GM18511 (cell line): ENCODE data around the gene CNPY3.

Source experiments
- ATAC-seq: cut with Tn5 transposase; IDR thresholded peaks from one replicate; pipeline ENCODE4 v1.9.1; 2021; ENCODE audit warnings: mild to moderate bottlenecking, moderate library complexity; ENCODE audit not compliant: unreplicated experiment

CNPY3 gene

DNA sequence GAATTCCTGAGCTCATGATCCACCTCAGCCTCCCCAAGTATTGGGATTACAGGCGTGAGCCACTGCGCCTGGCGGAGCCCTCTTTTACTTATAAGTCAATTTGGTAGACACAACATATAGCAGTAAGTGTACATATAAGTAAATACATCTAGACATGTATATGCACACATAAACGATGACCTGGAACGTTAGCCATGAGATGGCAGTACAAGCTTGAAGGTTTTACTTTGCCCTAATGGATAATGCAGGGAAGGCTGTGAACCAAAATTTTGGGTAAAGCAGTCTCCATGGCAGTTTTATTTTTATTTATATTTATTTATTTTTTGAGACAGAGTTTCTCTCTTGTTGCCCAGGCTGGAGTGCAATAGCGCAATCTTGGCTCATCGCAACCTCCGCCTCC lies 28.8 kb downstream of the CNPY3 start:
- no peak for ATAC-seq

DNA sequence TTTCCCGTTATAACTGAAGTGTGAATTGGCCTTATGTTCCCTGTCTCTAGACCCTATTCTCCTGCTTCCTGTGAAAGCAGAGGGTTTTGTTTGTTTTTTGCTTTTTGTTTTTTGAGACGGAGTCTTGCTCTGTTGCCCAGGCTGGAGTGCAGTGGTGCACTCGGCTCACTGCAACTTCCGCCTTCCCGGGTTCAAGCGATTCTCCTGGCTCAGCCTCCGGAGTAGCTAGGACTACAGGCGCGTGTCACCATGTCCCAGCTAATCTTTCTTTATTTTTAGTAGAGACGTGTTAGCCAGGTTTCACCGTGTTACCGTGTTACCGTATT lies 30.6 kb downstream of the CNPY3 start:
- no peak for ATAC-seq

DNA sequence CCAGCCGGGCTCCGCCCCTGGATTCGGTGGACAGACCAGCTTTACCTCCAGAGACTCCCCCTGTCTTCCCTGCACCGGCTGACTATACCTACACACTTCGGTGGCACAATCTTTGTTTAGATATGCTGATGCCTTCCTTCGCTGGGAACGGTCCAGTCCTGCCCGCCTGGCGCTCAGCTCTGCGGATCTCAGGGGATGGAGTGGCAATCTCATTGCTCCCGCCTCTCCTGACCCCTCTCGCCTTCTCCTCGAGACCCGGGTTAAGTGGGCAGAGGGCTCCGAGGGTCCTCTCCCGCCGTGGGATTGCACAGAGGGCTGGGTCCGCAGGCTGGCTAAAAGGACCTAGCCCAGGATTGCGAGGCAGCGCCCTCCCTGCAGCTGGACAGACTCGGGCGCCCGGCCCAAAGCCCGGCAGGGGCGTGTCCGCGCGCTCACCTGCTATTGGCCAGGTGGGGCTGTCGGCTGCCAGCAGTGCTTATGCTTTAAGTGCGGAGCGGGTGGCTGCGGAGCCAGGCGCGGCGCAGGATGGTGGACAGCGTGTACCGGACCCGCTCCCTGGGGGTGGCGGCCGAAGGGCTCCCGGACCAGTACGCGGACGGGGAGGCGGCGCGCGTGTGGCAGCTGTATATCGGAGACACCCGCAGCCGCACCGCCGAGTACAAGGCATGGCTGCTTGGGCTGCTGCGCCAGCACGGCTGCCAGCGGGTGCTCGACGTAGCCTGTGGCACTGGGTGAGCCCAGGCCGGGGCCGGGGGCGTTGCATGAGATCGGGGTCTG lies 31.2 kb downstream of the CNPY3 start, which contains the start of gene GNMT:
GNMT (plus strand) TSS at position 512 of the 777 bp plus-strand sequence; CDS start at position 526, 14 bp downstream.
- no peak for ATAC-seq

DNA sequence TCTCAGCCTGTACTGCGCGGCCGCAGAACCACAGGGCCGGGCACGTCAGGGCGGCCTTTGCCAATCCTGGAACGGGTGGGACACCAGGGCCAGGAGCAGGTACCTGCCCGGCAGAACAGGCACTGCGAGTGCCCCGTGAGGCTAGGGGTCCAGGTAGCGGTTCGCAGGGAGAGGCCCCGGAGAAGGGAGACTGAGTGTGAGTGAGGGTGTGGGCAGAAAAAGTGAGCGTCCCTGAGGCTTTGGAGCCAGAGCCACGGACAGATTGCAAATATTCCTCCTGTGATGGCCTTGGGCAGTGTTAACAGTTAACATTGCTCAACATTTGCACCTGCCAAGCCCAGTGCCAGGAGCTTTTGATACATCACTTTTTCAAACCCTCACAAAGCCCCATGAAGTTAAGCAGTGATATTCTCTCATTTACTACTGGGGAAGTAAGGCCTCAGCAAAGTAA lies 31.8 kb downstream of the CNPY3 start:
- no peak for ATAC-seq

DNA sequence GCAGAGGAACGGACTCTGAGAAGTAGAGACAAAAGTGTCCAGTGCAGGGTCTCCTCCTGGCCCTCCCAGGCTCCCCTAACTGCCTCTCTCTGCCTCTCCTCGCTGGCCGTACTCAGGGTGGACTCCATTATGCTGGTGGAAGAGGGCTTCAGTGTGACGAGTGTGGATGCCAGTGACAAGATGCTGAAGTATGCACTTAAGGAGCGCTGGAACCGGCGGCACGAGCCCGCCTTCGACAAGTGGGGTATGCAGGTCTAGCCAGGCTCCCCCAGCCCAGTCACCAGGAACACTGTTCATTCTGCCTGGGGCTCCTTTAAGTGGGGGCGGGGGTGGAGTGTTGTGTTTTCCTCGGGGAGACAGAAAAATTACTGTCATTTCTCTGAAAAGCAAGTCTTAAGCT lies 32.8 kb downstream of the CNPY3 start:
- ATAC-seq = no peak

DNA sequence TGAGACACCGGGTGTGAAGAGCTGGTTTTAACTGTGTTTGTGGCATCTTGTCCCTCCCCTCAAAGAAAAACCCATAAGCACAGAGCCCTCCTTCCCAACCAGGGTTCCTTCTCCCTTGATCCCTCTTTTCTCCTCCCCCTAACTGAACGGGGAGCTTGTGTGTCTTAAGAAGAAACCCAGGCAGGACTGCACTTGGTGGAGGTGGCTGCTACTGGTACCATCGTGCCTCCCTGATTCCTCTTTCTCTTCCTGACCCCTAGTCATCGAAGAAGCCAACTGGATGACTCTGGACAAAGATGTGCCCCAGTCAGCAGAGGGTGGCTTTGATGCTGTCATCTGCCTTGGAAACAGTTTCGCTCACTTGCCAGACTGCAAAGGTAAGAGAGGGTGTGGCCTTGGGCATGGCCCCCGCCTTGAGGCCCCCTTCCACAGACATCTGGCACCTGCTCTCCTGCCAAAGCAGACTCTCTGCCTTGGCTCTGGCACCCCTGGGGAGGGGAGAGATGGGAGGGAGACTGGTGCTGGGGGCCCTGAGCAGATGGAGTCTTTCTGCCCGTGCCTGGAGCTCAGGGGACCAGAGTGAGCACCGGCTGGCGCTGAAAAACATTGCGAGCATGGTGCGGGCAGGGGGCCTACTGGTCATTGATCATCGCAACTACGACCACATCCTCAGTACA lies 33.4 kb downstream of the CNPY3 start:
- ATAC-seq = no peak

DNA sequence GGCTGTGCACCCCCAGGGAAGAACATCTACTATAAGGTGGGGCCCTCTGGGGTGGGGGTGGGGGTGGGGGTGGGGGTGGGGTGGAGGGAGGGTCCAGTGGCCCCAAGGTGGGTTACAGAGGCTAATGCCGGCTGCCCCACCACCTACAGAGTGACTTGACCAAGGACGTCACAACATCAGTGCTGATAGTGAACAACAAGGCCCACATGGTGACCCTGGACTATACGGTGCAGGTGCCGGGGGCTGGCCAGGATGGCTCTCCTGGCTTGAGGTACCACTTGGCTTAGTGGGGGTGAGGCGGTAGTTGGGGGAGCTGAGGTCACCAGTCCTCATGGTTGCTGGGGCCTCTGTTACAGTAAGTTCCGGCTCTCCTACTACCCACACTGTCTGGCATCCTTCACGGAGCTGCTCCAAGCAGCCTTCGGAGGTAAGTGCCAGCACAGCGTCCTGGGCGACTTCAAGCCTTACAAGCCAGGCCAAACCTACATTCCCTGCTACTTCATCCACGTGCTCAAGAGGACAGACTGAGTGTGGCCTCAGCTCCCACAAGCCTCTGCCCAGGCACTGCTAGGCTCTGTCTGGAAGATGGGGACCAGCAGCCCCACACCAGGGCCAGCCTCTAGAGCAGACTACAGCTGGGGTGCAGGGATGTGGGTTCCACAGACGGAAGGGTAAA lies 34.0 kb downstream of the CNPY3 start:
- ATAC-seq = no peak

GRCh38 chr6:42963855-42964605 lies 34.8 kb downstream of the CNPY3 start:
- no peak for ATAC-seq

DNA sequence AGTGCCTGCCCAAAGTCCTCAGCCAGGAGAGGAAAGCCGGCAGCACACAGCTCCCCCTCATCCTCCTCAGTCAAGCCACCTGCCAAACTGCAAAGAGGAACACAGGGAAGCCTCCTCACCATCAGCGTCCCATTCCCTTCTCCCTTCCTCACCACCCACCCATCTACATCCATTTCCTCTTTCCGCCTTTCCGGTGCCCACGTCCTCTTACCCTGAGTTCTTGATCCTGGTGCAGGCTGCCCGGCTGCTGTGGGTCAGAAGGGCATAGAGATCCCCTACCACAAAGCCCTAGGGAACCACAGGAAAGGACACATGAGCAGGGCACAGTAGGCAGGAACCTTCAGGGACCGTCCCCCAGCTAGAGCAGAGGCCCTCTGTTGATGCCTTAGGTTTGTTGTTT lies 37.3 kb downstream of the CNPY3 start:
- ATAC-seq = no peak

DNA sequence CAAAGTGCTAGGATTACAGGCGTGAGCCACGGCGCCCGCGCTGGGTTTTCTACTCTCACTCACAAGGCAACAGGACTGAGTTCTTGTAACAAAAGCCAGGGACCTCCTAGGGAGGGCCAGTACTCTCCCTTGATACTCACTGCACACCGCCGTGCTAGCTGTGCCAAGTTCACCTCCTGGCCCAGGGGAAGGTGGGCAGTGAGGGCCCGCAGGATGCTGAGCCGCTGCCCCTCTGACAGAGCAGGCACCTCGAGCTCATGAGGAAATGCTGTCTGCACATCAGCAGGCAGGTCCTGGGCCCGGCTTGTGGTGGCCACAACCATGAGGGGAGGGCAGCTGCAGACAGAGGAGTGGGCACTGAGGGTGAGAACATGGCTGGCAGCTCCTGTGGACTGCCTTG lies 37.9 kb downstream of the CNPY3 start:
- no peak for ATAC-seq

- no peak for ATAC-seq
These were observed 38.9 kb downstream of the CNPY3 start for GRCh38 chr6:42968126-42968701.

GRCh38 chr6:42968783-42969182 lies 39.5 kb downstream of the CNPY3 start:
- ATAC-seq = no peak

GRCh38 chr6:42969431-42969830 lies 40.2 kb downstream of the CNPY3 start:
- ATAC-seq = no peak

GRCh38 chr6:42969934-42970333 lies 40.7 kb downstream of the CNPY3 start:
- no peak for ATAC-seq

DNA sequence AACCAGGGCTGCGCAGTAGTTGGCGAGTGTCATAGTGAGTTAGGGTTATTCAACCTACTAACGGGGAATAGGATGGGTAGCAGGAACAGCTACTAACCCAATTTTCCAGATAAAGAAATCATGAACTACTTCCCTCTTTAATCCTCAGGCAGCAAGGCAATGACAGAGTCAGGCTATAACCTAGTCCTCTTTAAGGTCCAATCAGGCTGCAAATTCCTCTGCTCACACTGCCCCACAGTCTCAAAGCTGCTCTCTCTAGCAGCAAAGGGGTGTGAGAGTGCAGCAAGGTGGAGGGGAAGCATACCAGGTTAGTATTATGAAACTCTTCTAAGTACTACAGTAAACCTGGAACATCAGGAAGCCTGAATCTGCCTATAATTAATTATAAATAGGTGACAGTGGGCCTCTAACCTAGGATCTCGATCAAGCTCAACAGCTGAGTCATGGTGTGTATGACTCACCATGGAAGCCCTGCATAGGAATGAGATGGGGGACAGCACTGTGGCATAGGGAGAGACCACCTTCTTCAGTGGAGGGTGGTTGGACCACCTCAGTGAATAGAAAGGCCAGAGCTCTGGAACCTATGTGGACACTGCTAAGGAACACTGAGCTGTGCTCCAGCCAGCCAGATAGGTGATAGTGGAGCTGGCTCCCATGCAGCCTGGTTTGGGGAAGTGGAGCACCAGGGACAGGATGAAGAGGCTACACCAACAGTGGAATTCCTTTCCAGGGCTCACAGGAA lies 41.8 kb downstream of the CNPY3 start:
- ATAC-seq = no peak

DNA sequence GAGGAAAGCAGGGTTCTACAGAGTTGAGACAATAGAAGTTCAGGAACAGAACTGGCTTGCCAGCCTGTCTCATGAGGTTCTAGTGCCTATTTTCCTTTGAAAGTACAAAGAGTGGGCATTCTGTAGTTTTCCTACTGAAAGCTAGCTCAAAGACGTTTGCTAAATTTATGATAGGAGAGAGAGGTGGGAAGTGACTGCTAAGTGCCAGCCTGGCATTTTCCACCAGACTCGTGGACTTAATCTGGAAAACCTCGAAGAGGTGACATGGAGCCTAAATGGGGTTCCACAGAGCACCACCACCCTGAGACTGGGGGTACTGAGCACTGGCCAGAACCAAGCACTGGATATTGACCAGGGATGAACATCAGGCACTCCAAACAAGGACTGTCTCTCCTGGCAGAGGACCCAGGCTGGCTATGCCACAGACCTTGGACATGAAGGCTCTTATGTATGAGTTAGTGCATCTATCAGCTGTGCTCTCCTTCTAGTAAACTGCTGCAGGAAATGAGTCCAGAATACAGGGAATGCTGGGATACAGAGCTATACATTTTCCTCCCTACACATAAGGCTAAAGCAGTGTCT lies 42.6 kb downstream of the CNPY3 start:
- ATAC-seq = no peak

GRCh38 chr6:42973926-42974325 lies 44.6 kb downstream of the CNPY3 start:
- no peak for ATAC-seq

GRCh38 chr6:42974919-42975505 lies 45.7 kb downstream of the CNPY3 start:
- no peak for ATAC-seq

DNA sequence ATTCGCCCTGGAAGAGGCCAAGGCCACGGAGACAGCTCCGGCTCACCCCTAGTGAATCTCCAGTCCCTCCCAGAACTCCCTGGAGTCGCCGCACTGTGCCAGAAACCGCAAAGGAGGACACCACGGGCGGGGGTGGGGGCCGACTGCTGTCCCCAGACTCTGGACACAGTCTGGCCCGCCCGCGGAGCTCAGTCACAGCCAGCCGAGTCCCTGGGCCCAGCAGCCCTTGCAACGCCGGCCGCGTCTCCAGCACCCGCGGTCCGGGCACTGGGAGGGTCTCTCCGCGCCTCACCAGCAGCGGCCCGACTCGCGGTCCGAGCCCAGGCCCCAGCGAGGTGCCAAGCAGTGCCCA lies 49.2 kb downstream of the CNPY3 start:
- ATAC-seq = no peak
